Limb (tissue), 2 donors: Measurements from ENCODE around the gene ASPA.
A peak's percentile ranks its signal among the peaks of the same experiment; 100 is the strongest.
"Not testable (repeated sequence)": the region's sequence is repeated elsewhere in the genome, so short reads cannot be mapped to it uniquely, and the experiment has no call there.

Source experiments
- DNase-seq, 2 donors: peaks; one replicate each; pipeline ENCODE4 v3.0.0-alpha.2; 2016; ENCODE audit errors: extremely low spot score in 2 of 2

The ASPA gene

DNA sequence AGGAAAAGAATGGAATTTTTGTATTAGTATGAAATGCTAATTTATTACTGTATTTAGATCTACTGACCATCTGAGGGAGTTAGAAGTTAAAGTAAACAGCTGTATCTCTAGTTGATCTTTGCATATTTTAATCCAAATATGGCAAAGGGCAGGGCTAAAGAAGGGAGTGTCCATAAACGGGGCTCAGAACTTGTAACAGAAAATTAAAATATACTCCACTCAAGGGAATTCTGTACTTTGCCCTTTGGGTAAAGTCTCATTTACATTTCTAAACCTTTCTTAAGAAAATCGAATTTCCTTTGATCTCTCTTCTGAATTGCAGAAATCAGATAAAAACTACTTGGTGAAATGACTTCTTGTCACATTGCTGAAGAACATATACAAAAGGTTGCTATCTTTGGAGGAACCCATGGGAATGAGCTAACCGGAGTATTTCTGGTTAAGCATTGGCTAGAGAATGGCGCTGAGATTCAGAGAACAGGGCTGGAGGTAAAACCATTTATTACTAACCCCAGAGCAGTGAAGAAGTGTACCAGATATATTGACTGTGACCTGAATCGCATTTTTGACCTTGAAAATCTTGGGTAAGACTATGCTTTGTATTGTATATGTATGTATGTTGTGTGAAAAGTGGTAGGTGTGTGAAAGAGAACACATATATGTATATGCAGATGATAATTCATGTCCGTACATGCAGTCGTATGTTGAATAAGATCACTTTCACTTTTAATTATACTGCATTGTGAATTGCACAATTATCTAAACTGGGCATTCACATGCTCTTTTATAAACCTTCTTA is at the start of gene ASPA:
TSS of gene ASPA (plus strand) at position 186 of the 799 bp plus-strand sequence. CDS start at position 349, 163 bp downstream.
- DNase-seq: no peak

DNA sequence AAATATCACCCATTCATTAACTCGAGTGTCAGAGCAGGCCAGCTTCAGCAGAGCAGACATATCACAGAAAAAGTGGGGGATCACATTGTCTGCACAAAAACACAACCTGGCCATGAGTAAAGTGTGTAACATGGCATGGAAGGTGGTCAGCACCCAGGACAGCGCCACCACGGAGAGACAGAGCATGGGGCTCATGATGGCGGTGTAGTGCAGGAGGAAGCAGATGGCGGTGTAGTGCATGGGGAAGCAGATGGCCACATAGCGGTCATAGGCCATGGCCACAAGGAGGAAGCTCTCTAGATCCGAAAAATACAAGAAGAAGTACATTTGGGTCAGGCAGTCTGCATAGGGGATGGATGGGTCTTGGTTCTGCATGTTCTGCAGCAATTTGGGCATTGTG is 42.6 kb upstream of the ASPA start:
- DNase-seq: not testable (repeated sequence)

DNA sequence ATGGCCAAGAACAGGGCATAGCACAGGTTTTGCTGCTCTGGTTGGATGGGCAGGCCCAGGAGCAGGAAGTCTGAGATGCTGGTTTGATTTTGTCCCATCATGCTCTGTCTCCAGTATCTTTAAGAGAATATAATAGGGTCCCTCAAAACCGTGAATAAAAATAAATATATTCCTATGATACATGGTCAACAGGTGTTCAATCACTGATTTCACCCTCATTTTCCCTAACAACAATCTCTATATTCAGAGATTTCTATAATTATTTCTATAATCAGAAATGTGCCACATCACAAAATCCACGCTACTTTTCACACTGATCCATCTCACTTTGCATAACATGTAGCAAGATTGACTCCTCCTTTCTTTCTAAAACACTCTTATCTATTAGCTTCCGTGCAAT is 42.1 kb upstream of the ASPA start, which contains the start of gene OR1E2:
TSS of gene OR1E2 (minus strand) at position 101 of the 400 bp plus-strand sequence. CDS start at position 101, 0 bp downstream.
- DNase-seq: no peak

DNA sequence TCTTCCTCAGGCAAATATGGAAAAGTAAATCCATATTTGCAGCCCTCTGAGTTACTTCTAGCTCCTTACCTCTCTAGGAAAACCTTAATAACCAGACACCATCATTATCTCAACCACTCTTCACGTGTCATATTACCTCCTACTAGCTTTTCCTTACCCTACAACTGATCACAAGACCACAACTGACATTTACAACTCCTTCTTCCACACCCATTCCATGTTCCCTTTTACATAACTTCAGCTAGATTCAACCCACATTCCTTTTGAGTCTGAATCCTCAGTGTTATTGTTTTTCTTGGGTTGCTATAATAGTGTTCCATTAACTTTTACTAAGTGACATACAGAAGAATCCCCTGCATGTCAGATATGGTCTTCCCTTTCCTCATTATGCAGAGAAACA is 37.4 kb upstream of the ASPA start:
- DNase-seq: no peak

- DNase-seq: no peak
Observed at GRCh38 chr17:3440451-3440850, 35.3 kb upstream of the ASPA start.

- no peak for DNase-seq
Observed at GRCh38 chr17:3447625-3448024, 28.2 kb upstream of the ASPA start.

DNA sequence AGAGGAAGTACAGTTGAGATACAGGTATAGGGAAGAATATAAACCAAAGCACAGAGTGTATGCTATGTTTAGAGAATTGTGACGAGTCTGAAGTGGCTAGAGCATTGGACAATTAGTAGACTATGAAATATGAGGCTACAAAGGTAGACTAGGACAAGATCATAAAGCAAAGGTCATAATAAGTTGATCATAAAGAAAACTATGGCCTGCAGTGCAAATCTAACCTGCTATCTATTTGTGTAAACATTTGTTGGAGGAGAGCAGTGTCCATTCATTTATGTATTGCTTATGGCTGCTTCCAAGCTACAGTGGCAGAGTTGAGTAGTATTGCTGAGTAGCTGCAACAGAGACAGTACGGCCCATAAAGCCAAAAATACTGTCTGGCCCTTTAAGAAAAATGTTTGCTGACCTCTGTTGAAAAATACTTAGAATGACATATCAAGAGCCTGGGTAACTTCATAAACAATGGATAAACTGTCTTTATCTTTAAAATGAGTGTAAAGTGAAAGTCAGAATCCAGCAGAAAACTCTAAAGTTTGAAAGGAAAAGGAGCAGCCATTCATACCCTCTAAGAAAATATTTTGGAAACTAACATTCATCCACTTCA is 27.6 kb upstream of the ASPA start:
- no peak for DNase-seq

- not testable (repeated sequence) for DNase-seq
Observed at GRCh38 chr17:3466355-3466754, 9.4 kb upstream of the ASPA start.

DNA sequence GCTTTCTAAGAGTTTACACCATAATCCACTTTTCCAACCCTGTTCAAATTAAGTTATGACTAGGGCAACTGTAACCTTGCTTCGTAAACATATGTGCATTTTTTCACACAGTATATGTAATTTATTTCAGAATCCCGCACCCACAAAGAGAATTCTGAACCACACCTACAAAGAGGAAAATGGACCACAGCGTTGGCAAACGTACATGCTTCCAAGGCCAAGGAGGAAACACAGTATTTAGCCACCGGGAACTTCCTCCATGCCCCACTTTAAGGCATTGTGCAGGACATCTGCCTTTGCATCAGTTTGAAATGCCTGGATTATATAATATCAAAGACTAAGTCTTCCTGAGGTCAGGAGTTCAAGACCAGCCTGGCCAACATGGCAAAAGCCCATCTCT is 6.3 kb upstream of the ASPA start:
- no peak for DNase-seq

- no peak for DNase-seq
Observed at GRCh38 chr17:3471599-3471998, 4.2 kb upstream of the ASPA start, which contains the start of gene SPATA22. SPATA22 (minus strand) TSS chr17:3471819; CDS start chr17:3469325, 2,494 bp downstream.

DNA sequence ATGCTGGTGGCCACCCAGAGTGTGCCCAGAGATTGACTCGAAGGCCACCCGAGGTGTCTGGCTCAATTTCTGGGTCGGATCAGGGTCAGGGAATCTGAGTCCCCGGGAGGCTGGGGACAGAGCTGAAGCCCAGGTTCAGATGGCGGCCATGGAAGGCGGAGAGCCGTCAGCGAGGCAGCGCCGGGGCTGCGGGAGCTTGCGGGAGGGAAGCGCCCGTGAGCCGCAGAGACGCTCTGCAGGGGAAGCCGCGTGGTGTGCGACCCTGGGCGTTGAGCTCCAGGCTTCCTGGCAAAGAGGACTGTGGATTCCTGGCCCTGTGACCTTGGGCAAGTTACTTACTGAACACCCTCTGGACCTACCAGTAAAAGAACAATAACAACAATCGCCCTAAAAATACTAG is 3.7 kb upstream of the ASPA start:
- DNase-seq: no peak

DNA sequence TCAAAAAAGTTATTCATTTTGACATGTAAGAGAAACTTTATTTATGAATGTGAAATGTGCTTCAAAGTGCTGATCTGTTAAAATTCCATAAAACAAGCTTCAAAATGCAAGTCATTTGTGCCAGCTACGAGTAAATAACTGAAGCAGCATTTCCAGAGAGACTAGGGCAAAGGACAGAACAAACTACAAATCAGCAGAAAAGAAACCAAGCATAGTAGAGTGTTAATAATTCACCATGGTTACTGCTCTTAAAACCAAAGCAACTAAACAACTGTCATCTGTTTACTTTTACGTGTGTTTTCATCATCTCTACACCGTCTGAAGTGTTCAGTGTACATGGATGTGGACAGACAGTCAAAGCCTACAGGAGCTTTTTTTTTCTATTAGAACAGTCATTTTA is 1.6 kb upstream of the ASPA start:
- DNase-seq: no peak

DNA sequence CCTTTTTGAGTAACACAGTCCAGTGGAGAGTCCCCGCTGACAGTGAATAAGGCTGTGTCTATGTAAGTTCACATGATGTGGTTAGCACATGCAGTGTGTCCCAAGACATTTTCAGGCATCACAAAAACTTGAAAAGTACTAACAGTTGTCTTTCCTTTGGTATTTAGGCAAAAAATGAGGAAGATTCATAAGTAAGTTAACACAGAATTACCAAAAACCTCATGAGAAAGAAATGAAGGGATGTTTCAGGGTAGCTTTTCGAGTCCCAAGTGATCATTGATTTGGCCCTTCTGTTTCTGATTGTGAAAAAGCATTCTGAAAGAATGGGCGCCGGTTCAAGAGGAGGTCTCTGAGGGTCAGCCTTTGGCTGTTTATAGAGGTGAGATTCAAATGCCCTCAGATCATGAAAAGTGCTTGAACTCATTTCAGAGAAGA is 529 bp upstream of the ASPA start:
- DNase-seq: no peak

- DNase-seq: no peak
Observed at GRCh38 chr17:3479988-3480387, 4.2 kb downstream of the ASPA start.

- no peak for DNase-seq
Observed at GRCh38 chr17:3482852-3483251, 7.1 kb downstream of the ASPA start.

GRCh38 chr17:3485481-3486068 is 9.8 kb downstream of the ASPA start:
- no peak for DNase-seq

DNA sequence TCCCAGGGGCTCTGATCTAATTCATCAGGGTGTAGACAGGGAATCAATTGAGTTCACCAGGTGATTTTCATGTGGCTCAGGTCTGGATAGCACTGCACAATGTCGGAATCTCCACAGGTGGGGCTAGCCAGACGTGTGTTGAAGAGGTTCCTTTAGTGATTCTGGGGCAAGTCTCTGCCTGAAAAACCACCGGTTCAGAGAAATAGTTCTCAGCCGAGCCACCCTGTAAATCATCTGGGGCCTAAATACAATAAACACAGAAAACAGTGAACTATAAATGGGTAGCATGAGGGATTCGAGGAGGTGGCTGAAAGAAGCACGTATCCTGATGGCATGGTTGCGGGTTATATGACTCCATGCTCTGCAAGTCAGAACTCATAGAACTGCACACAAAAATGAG is 21.3 kb downstream of the ASPA start:
- DNase-seq: no peak

GRCh38 chr17:3501344-3501743 is 25.5 kb downstream of the ASPA start:
- no peak for DNase-seq

- no peak for DNase-seq
Observed at GRCh38 chr17:3502466-3502865, 26.7 kb downstream of the ASPA start.

DNA sequence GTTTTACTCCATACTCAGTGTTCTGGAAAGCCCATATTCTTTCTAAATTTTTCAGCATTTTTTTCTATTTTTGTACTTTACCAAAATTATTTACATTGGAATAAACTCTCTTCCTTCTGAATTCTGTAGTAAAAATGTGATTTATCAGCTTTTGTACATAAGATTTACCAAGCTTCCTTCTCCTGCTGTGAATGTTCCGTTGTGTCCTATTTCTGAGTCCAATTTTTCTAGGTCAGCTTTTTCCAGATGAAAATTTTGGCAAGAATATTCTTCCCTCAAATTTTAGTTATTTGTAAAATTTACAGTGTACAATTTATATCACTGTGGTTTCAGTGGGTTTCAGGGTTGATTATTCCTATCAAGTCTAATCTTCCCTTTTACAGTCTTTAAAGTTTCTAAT is 27.5 kb downstream of the ASPA start:
- peak in 1 of 2 donors; percentile 24 for DNase-seq

DNA sequence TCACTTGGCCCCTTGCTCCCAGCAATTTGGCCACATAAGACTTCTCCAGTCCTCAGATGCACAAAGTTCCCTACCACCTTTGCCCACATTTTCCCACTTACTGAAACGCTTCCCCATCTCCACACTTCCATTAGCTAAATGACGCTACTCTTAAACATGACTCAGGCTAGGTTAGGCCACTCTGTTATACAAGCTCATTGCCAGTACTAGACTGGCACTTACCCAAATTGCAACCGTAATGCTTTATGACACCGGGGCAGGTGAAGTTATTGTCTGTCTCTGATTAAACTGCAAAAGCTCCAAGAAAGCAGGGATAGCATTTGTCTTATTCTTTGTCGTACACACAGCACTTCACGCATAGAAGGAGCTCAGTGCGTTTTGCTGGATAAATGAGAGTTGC is 29.2 kb downstream of the ASPA start:
- DNase-seq: no peak

GRCh38 chr17:3506054-3506453 is 30.3 kb downstream of the ASPA start:
- no peak for DNase-seq
